ENCODE results near the gene NTRK1.

NTRK1 gene

GRCh38 chr1:156886583-156887281, 26.1 kb downstream of the NTRK1 start:
- no peaks in the 10 kb centered on the region for H3K36me3 ChIP-seq (ENCODE audit: control insufficient read depth, insufficient read depth, low read length)
- H3K27me3 ChIP-seq (ENCODE audit: control insufficient read depth, insufficient read depth, low read length), result no peaks in the 10 kb centered on the region
- H3K9me3 ChIP-seq (ENCODE audit: control insufficient read depth, low read length), result no peaks in the 10 kb centered on the region
- no peak overlapping the region for H2AFZ ChIP-seq
- no peak overlapping the region for H3K9ac ChIP-seq
- no peak for TF ChIP-seq CTCF (IDR thresholded peaks at IDR 0.05)
- H3K79me2 ChIP-seq, result no peaks in the 10 kb centered on the region
- H3K4me2 ChIP-seq (ENCODE audit: low read length), result no peak overlapping the region
- H3K27ac ChIP-seq, result no peak overlapping the region
- no peaks in the 10 kb centered on the region for H3K4me1 ChIP-seq
- no peak overlapping the region for H3K4me3 ChIP-seq (ENCODE audit: low read depth, low read length)

GRCh38 chr1:156887317-156887716, 26.7 kb downstream of the NTRK1 start:
- Histone ChIP-seq H3K4me2 (ENCODE audit: low read length) (no peak overlapping the region), H3K4me1 (no peaks in the 10 kb centered on the region), H3K79me2 (no peaks in the 10 kb centered on the region), H3K27ac (no peak overlapping the region), H3K27me3 (ENCODE audit: control insufficient read depth, insufficient read depth, low read length) (no peaks in the 10 kb centered on the region), H3K9me3 (ENCODE audit: control insufficient read depth, low read length) (no peaks in the 10 kb centered on the region), H3K4me3 (ENCODE audit: low read depth, low read length) (no peak overlapping the region), H3K36me3 (ENCODE audit: control insufficient read depth, insufficient read depth, low read length) (no peaks in the 10 kb centered on the region), H3K9ac (no peak overlapping the region), H2AFZ (no peak overlapping the region)
- TF ChIP-seq CTCF (IDR thresholded peaks at IDR 0.05), result no peak

GRCh38 chr1:156887734-156888133, 27.1 kb downstream of the NTRK1 start:
- H2AFZ ChIP-seq, result no peak overlapping the region
- no peak overlapping the region for H3K4me2 ChIP-seq (ENCODE audit: low read length)
- H3K27me3 ChIP-seq (ENCODE audit: control insufficient read depth, insufficient read depth, low read length), result no peaks in the 10 kb centered on the region
- no peak overlapping the region for H3K9ac ChIP-seq
- no peak overlapping the region for H3K4me3 ChIP-seq (ENCODE audit: low read depth, low read length)
- H3K4me1 ChIP-seq, result no peaks in the 10 kb centered on the region
- H3K36me3 ChIP-seq (ENCODE audit: control insufficient read depth, insufficient read depth, low read length), result no peaks in the 10 kb centered on the region
- H3K9me3 ChIP-seq (ENCODE audit: control insufficient read depth, low read length), result no peaks in the 10 kb centered on the region
- TF ChIP-seq CTCF (IDR thresholded peaks at IDR 0.05), result no peak
- H3K27ac ChIP-seq, result no peak overlapping the region
- H3K79me2 ChIP-seq, result no peaks in the 10 kb centered on the region

- H3K4me1 ChIP-seq, result no peaks in the 10 kb centered on the region
- no peaks in the 10 kb centered on the region for H3K79me2 ChIP-seq
- no peak overlapping the region for H3K4me3 ChIP-seq (ENCODE audit: low read depth, low read length)
- no peaks in the 10 kb centered on the region for H3K27me3 ChIP-seq (ENCODE audit: control insufficient read depth, insufficient read depth, low read length)
- no peaks in the 10 kb centered on the region for H3K9me3 ChIP-seq (ENCODE audit: control insufficient read depth, low read length)
- H3K36me3 ChIP-seq (ENCODE audit: control insufficient read depth, insufficient read depth, low read length), result no peaks in the 10 kb centered on the region
- peak; percentile 67 for TF ChIP-seq CTCF (IDR thresholded peaks at IDR 0.05)
- H3K27ac ChIP-seq, result no peak overlapping the region
- H2AFZ ChIP-seq, result peak overlapping the region; percentile 9
- H3K4me2 ChIP-seq (ENCODE audit: low read length), result no peak overlapping the region
- no peak overlapping the region for H3K9ac ChIP-seq
Observed at GRCh38 chr1:156889802-156890580, 29.3 kb downstream of the NTRK1 start.

Data from parathyroid adenoma (tissue), 2 donors.